GM21447 (cell line): Measurements from ENCODE around the gene CDK14.
"Not testable (repeated sequence)": the region's sequence is repeated elsewhere in the genome, so short reads cannot be mapped to it uniquely, and the experiment has no call there.

ENCODE experiments used
- ATAC-seq: cut with Tn5 transposase; IDR thresholded peaks from one replicate; pipeline ENCODE4 v1.9.1; 2021; ENCODE audit not compliant: unreplicated experiment

CDK14 gene

GRCh38 chr7:90629297-90629918 is 33.3 kb downstream of the CDK14 start:
- peak; percentile 74 for ATAC-seq

- ATAC-seq, result no peak
Measured at GRCh38 chr7:90631502-90631901, 35.4 kb downstream of the CDK14 start.

GRCh38 chr7:90639683-90640082 is 43.6 kb downstream of the CDK14 start:
- ATAC-seq, result not testable (repeated sequence)

GRCh38 chr7:90642978-90643377 is 46.9 kb downstream of the CDK14 start:
- ATAC-seq, result no peak

- peak; percentile 59 for ATAC-seq
Measured at GRCh38 chr7:90645784-90646183, 49.7 kb downstream of the CDK14 start.

GRCh38 chr7:90648107-90648506 is 52.0 kb downstream of the CDK14 start:
- no peak for ATAC-seq

- ATAC-seq, result no peak
Measured at GRCh38 chr7:90648834-90649233, 52.7 kb downstream of the CDK14 start.

- no peak for ATAC-seq
Measured at GRCh38 chr7:90654718-90655427, 58.8 kb downstream of the CDK14 start.

GRCh38 chr7:90655566-90655965 is 59.4 kb downstream of the CDK14 start:
- peak; percentile 58 for ATAC-seq

GRCh38 chr7:90657481-90657880 is 61.4 kb downstream of the CDK14 start:
- ATAC-seq, result no peak

- ATAC-seq, result no peak
Measured at GRCh38 chr7:90660100-90660499, 64.0 kb downstream of the CDK14 start.

- peak; percentile 52 for ATAC-seq
Measured at GRCh38 chr7:90660819-90661218, 64.7 kb downstream of the CDK14 start.

- peak; percentile 17 for ATAC-seq
Measured at GRCh38 chr7:90661290-90662151, 65.4 kb downstream of the CDK14 start.

- ATAC-seq, result no peak
Measured at GRCh38 chr7:90663176-90663575, 67.1 kb downstream of the CDK14 start.

- no peak for ATAC-seq
Measured at GRCh38 chr7:90666186-90666585, 70.1 kb downstream of the CDK14 start.

- no peak for ATAC-seq
Measured at GRCh38 chr7:90668992-90669391, 72.9 kb downstream of the CDK14 start.

GRCh38 chr7:90669492-90669891 is 73.4 kb downstream of the CDK14 start:
- ATAC-seq, result no peak

GRCh38 chr7:90671571-90671970 is 75.5 kb downstream of the CDK14 start:
- no peak for ATAC-seq

GRCh38 chr7:90672210-90672609 is 76.1 kb downstream of the CDK14 start:
- ATAC-seq, result no peak

GRCh38 chr7:90674625-90675024 is 78.5 kb downstream of the CDK14 start:
- no peak for ATAC-seq

- no peak for ATAC-seq
Measured at GRCh38 chr7:90675982-90676381, 79.9 kb downstream of the CDK14 start.
